Esophagus muscularis mucosa (tissue), 4 donors: ENCODE data around the gene PHF23.

Experiments used
- CTCF ChIP-seq, 3 experiments: fragments of 200-600 bp in 2 of 3; fragments of 450-650 bp in 1 of 3; sonication (generic) in 2 of 3; IDR thresholded peaks; one replicate each; pipeline ENCODE4 v1.5.1; 2017 to 2019; ENCODE audit warnings: antibody characterized with exemption in 3 of 3, mild to moderate bottlenecking in 2 of 3, moderate library complexity in 1 of 3
- EP300 ChIP-seq: sonication (generic); formaldehyde crosslinking; IDR thresholded peaks from one replicate; pipeline ENCODE4 v1.6.1; 2017; ENCODE audit warnings: antibody characterized with exemption
- POLR2AphosphoS5 ChIP-seq, 2 donors: sonication (generic); formaldehyde crosslinking; IDR thresholded peaks; one replicate each; pipeline ENCODE4 v1.6.1; 2017; ENCODE audit warnings: antibody characterized with exemption in 2 of 2

- TF ChIP-seq CTCF (IDR thresholded peaks at IDR 0.05) (no peak), EP300 (no peak), POLR2AphosphoS5 (IDR thresholded peaks at IDR 0.05) (no peak)
These were observed 27.5 kb upstream of the PHF23 start for GRCh38 chr17:7266784-7267183.
